ENCODE data around the gene GRPR.

The GRPR gene

DNA sequence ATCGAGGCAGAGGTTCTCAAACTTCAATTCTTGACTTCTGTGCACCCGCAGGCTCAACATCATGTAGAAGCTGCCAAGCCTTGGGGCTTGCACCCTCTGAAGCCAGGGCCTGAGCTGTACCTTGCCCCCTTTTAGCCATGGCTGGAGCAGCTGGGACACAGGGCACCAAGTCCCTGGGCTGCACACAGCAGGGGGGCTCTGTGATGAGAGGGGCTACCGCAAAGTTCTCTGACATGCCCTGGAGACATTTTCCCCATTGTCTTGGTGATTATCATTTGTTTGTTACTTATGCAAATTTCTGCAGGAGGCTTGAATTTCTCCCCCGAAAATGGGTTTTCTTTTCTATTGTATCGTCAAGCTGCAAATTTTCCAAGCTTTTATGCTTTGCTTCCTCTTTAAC lies 39.0 kb downstream of the GRPR start:
- no peak overlapping the region for H3K4me3 ChIP-seq (ENCODE audit: low read depth, low read length)
- TF ChIP-seq, protein P1, sequence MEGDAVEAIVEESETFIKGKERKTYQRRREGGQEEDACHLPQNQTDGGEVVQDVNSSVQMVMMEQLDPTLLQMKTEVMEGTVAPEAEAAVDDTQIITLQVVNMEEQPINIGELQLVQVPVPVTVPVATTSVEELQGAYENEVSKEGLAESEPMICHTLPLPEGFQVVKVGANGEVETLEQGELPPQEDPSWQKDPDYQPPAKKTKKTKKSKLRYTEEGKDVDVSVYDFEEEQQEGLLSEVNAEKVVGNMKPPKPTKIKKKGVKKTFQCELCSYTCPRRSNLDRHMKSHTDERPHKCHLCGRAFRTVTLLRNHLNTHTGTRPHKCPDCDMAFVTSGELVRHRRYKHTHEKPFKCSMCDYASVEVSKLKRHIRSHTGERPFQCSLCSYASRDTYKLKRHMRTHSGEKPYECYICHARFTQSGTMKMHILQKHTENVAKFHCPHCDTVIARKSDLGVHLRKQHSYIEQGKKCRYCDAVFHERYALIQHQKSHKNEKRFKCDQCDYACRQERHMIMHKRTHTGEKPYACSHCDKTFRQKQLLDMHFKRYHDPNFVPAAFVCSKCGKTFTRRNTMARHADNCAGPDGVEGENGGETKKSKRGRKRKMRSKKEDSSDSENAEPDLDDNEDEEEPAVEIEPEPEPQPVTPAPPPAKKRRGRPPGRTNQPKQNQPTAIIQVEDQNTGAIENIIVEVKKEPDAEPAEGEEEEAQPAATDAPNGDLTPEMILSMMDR (IDR thresholded peaks at IDR 0.05; ENCODE audit: low read depth, low read length), result no peak

DNA sequence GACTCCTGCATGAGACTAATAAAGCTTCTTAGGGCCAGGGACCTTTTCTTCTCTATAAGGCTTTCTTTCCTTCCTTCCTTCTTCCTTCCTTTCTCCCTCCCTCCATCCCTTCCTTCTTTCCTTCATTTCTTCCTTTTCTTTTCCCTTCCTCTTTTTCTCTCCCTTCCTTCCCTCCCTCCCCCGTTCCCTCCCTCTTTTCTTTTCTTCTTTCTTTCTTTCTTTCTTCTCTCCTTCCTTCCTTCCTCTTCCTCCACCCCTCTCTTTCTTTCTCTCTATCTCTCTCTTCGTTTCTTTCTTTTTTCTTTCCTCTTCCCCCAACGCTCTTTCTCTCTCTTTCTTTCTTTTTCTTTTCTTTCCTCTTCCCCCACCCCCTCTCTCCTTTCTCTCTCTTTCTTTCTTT lies 41.4 kb downstream of the GRPR start:
- TF ChIP-seq, protein P1 (IDR thresholded peaks at IDR 0.05; ENCODE audit: low read depth, low read length), result no peak
- H3K4me3 ChIP-seq (ENCODE audit: low read depth, low read length), result no peak overlapping the region

DNA sequence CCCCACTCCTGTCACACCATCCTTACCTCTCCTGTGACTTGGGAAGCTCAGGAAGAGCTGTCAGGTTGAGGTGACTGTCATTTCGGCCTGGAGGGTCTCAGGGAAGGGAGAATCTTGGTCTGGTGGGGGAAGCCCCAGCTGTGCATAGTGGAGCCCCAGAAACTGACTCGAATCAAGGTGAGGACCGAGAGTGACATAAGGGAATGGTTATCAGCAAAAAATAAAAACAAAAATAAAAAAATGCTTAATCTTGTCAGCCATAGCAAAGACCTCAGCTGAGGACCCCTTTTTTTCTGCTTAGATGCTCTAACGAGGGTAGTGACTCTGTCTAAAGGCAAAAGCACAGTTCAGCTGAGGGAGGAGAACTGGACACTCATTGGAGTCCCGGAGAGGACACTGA lies 43.8 kb downstream of the GRPR start, which contains the start of gene MAGEB17:
TSS of gene MAGEB17 (plus strand) at position 301 of the 400 bp plus-strand sequence. CDS start 2,902 bp downstream, outside the sequence.
- no peak within 1 kb of the TSS for H3K4me3 ChIP-seq (ENCODE audit: low read depth, low read length)
- TF ChIP-seq, protein P1 (IDR thresholded peaks at IDR 0.05; ENCODE audit: low read depth, low read length), result no peak

DNA sequence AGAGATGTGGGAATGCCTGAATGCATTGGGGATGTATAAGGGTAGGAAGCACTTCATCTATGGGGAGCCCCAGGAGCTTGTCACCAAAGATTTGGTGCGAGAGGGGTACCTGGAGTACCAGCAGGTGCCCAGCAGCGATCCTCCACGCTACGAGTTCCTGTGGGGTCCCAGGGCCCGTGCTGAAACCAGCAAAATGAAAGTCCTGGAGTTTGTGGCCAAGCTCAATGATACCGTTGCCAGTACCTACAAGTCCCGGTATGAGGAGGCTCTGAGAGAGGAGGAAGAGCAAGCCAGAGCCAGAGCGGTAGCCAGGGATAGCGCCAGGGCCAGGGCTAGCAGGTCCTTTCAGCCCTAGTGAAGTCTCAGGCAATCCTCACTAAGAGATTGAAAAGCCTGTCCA lies 47.7 kb downstream of the GRPR start:
- H3K4me3 ChIP-seq (ENCODE audit: low read depth, low read length), result no peak overlapping the region
- TF ChIP-seq, protein P1 (IDR thresholded peaks at IDR 0.05; ENCODE audit: low read depth, low read length), result no peak

DNA sequence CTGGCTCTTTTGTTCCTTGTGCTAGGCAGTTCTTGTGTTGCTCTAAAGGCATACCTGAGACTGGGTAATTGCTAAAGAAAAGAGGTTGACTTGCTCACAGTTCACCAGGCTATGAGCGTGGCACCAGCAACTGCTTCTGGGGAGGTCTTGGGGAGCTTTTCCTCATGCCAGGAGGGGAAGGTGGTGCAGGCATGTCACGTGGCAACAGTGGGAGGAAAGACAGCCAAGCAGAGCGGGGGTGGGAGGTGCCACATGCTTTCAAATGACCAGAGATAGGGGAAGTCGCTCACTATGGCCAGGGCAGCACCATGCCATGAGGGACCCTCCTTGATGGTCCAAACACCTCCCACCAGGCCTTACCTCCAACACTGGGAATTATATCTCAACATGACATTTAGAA lies 48.6 kb downstream of the GRPR start:
- no peak overlapping the region for H3K4me3 ChIP-seq (ENCODE audit: low read depth, low read length)
- TF ChIP-seq, protein P1 (IDR thresholded peaks at IDR 0.05; ENCODE audit: low read depth, low read length), result no peak

DNA sequence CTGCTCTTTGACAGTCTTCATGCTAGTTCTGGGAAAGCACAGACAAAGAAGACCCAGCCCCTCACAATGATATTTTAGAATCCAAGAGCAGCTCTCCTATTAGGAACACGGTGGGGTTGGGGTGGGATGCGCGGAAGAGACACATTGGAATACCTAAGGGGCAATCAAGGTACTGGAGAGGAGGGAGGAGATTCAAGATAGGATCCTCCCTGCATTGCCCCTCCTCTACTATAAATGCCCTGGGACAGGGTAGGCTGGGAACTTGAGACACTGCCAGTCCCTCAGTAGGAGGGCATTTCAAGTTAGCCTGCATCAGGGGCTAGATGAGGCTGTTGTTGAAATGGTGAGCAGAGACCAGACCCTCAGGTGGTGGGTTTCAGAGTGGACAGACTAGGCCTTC lies 49.0 kb downstream of the GRPR start:
- TF ChIP-seq, protein P1 (IDR thresholded peaks at IDR 0.05; ENCODE audit: low read depth, low read length), result no peak
- no peak overlapping the region for H3K4me3 ChIP-seq (ENCODE audit: low read depth, low read length)

DNA sequence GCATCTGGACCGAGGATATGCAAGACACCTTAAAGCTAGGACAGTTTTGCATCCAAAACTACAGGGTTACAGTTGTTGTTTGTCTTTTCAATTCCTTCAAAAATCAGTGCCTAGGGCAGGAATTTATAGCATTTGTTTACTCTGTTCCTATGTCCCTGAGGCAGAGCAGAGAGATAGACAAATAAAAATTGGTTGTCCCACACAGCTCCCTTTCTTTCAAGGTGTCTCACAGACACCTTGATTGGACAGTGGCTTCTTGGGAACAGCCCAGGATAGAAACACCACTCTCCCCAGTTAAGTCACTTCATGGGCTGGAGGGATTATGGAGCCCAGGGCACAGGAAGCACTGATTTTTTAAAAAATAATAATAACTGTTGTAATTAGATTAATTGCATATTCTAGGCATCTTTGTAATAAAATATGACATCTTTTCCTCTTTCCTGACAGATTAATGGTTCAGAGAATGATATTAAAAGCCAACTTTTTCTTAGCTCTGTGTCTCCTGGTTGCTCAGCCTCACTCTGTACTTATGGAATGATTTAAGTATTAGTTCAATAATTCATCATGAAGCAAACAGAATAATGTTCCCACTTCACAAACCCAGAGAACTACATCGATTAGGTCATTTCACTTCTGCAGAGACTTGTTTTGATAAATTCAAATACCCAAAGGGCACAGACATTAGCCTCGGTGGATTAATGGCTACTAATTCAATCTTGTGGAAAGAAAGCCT lies 52.1 kb downstream of the GRPR start:
- TF ChIP-seq, protein P1 (IDR thresholded peaks at IDR 0.05; ENCODE audit: low read depth, low read length), result no peak
- H3K4me3 ChIP-seq (ENCODE audit: low read depth, low read length), result no peak overlapping the region

All from WI38 (cell line).